ENCODE results near the gene ZBTB21.
"Not testable (repeated sequence)": the region's sequence is repeated elsewhere in the genome, so short reads cannot be mapped to it uniquely, and the experiment has no call there.

The ZBTB21 gene

DNA sequence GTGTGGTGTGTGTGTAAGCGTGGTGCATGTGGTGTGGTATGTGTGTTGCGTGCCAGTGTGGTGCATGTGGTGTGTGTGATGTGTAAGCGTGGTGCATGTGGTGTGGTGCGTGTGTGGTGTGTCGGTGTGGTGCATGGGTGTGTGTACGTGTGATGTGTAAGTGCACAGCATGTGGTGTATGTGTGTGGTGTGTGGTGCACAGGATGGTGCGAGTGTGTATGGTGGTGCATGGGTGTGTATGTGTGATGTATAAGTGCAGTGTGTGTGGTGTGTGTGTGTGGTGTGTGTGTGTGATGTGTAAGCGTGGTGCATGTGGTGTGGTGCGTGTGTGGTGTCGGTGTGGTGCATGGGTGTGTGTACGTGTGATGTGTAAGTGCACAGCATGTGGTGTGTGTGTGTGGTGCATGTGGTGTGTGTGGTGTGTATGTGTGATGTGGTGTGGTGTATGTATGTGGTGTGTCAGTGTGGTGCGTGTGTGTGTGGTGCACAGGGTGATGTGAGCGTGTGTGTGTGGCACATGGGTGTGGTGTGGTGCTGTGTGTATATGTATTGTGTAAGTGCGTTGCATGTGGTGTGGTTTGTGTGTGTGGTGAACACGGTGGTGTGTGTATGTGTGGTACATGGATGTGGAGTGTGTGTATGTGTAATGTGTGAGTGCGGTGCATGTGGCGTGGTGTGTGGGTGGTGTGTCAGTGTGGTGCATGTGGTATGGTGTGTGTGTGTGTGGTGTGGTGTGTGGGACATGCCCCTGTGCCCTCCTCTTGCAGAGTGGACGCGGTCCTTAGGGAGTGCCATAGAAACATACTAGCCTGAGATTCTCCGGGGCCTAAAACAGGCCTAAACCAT is 55.3 kb downstream of the ZBTB21 start:
- no peaks in the 10 kb centered on the region for H3K36me3 Mint-ChIP-seq (ENCODE audit: low read depth)
- peaks cover 26% of the 10 kb centered on the region for H3K27me3 Mint-ChIP-seq (ENCODE audit: low read depth)
- peaks cover 3% of the 10 kb centered on the region for H3K4me1 Mint-ChIP-seq (ENCODE audit: low read depth)
- peak overlapping the region; percentile 45 for H3K4me3 Mint-ChIP-seq
- H3K9me3 Mint-ChIP-seq = no peaks in the 10 kb centered on the region
- H3K27ac Mint-ChIP-seq = peak overlapping the region; percentile 9

GRCh38 chr21:41953831-41954653 is 56.1 kb downstream of the ZBTB21 start, which contains the start of gene C2CD2:
C2CD2 (minus strand) TSS chr21:41954018; CDS start chr21:41953648, 370 bp downstream.
- Mint-ChIP-seq H3K36me3 (ENCODE audit: low read depth) (no peaks in the 10 kb centered on the region), H3K4me3 (peak within 1 kb of the TSS; percentile 45), H3K27me3 (ENCODE audit: low read depth) (peaks cover 26% of the 10 kb centered on the region), H3K4me1 (ENCODE audit: low read depth) (peaks cover 3% of the 10 kb centered on the region), H3K9me3 (no peaks in the 10 kb centered on the region), H3K27ac (peak within 1 kb of the TSS; percentile 9)

- Mint-ChIP-seq H3K4me3 (no peak overlapping the region), H3K36me3 (ENCODE audit: low read depth) (no peaks in the 10 kb centered on the region), H3K4me1 (ENCODE audit: low read depth) (peaks cover 3% of the 10 kb centered on the region), H3K27ac (no peak overlapping the region), H3K9me3 (no peaks in the 10 kb centered on the region), H3K27me3 (ENCODE audit: low read depth) (peaks cover 26% of the 10 kb centered on the region)
Observed at GRCh38 chr21:41953249-41953830, 56.8 kb downstream of the ZBTB21 start.

GRCh38 chr21:41952568-41953248 is 57.5 kb downstream of the ZBTB21 start:
- no peaks in the 10 kb centered on the region for H3K9me3 Mint-ChIP-seq
- peaks cover 26% of the 10 kb centered on the region for H3K27me3 Mint-ChIP-seq (ENCODE audit: low read depth)
- H3K36me3 Mint-ChIP-seq (ENCODE audit: low read depth) = no peaks in the 10 kb centered on the region
- no peak overlapping the region for H3K27ac Mint-ChIP-seq
- H3K4me3 Mint-ChIP-seq = peak overlapping the region; percentile 21
- peaks cover 3% of the 10 kb centered on the region for H3K4me1 Mint-ChIP-seq (ENCODE audit: low read depth)

GRCh38 chr21:41951876-41952567 is 58.1 kb downstream of the ZBTB21 start:
- peaks cover 3% of the 10 kb centered on the region for H3K4me1 Mint-ChIP-seq (ENCODE audit: low read depth)
- no peaks in the 10 kb centered on the region for H3K9me3 Mint-ChIP-seq
- H3K4me3 Mint-ChIP-seq = peak overlapping the region; percentile 21
- no peak overlapping the region for H3K27ac Mint-ChIP-seq
- H3K27me3 Mint-ChIP-seq (ENCODE audit: low read depth) = peaks cover 26% of the 10 kb centered on the region
- no peaks in the 10 kb centered on the region for H3K36me3 Mint-ChIP-seq (ENCODE audit: low read depth)

DNA sequence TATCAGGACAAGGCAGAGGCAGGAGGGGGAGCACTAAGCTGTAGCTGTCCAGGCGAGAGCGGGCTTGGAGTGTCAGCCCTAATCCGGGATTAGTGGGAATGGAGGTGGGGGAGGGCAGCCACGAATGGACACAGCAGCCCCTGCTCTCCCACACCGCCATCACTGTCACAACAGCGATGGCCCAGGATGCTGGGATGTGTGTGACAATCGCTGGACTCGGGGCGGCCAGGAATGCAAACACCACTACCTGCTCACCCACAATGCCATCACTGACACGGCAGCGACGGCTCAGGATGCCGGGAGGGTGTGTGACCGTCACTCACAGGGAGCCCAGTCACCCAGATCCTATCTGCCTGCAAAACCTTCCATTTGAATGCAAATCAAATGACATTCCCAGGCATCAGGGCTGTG is 59.2 kb downstream of the ZBTB21 start:
- Mint-ChIP-seq H3K9me3 (no peaks in the 10 kb centered on the region), H3K4me1 (ENCODE audit: low read depth) (peaks cover 3% of the 10 kb centered on the region), H3K27ac (no peak overlapping the region), H3K36me3 (ENCODE audit: low read depth) (no peaks in the 10 kb centered on the region), H3K27me3 (ENCODE audit: low read depth) (peaks cover 26% of the 10 kb centered on the region), H3K4me3 (no peak overlapping the region)

DNA sequence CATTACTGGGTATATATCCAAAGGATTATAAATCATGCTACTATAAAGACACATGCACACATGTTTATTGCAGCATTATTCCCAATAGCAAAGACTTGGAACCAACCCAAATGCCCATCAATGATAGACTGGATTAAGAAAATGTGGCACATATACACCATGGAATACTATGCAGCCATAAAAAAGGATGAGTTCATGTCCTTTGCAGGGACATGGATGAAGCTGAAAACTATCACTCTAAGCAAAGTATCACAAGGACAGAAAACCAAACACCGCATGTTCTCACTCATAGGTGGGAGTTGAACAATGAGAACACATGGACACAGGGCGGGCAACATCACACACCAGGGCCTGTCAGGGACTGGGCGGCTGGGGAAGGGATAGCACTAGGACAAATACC is 60.5 kb downstream of the ZBTB21 start:
- H3K27ac Mint-ChIP-seq; H3K9me3 Mint-ChIP-seq; H3K4me1 Mint-ChIP-seq (ENCODE audit: low read depth); H3K36me3 Mint-ChIP-seq (ENCODE audit: low read depth); H3K4me3 Mint-ChIP-seq: not testable (repeated sequence)
- peaks cover 21% of the 10 kb centered on the region for H3K27me3 Mint-ChIP-seq (ENCODE audit: low read depth)

- no peak overlapping the region for H3K27ac Mint-ChIP-seq
- no peaks in the 10 kb centered on the region for H3K36me3 Mint-ChIP-seq (ENCODE audit: low read depth)
- H3K9me3 Mint-ChIP-seq = no peaks in the 10 kb centered on the region
- H3K4me1 Mint-ChIP-seq (ENCODE audit: low read depth) = no peaks in the 10 kb centered on the region
- H3K27me3 Mint-ChIP-seq (ENCODE audit: low read depth) = peaks cover 17% of the 10 kb centered on the region
- no peak overlapping the region for H3K4me3 Mint-ChIP-seq
Observed at GRCh38 chr21:41948901-41949300, 61.3 kb downstream of the ZBTB21 start.

DNA sequence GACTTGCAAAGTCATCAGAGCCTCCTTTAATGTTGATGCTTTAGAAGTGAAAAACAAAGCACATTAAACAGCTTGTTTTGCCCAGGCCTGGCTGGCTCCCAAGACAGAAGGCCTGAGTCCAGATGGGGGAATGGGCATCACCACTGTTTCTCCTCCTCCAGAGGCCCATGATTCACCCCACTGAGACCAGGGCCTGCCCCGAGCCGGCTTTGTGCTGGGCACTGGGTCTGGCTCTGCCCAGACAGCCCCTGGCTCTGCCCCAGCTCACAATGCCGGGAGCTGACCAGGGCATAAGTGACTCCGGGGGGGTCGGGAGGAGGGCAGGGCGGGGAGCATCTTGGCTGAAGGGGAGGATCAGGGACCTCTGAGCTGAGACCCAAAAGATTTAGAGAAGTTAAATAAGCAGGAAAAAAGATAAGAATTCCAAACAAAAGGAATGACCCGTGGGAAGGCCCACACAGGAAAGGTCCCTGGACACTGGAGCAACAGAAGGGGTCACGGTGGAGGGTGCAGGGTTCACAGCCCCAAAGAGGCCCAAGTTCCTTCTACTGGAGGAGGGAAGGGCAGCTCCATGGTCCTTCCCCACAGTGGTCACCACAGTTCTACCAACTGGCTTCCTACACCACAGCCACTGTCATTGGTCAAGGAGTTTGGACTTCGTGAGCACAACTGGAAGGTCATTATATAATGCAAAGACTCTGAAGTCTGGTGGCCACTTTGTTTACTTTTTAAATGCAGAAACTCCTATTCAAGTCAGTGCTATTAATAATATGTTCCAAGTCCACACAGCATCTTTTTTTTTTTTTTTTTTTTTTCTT is 61.9 kb downstream of the ZBTB21 start:
- H3K27ac Mint-ChIP-seq = no peak overlapping the region
- peaks cover 17% of the 10 kb centered on the region for H3K27me3 Mint-ChIP-seq (ENCODE audit: low read depth)
- H3K4me1 Mint-ChIP-seq (ENCODE audit: low read depth) = no peaks in the 10 kb centered on the region
- no peak overlapping the region for H3K4me3 Mint-ChIP-seq
- H3K9me3 Mint-ChIP-seq = no peaks in the 10 kb centered on the region
- no peaks in the 10 kb centered on the region for H3K36me3 Mint-ChIP-seq (ENCODE audit: low read depth)

- no peaks in the 10 kb centered on the region for H3K9me3 Mint-ChIP-seq
- no peak overlapping the region for H3K27ac Mint-ChIP-seq
- no peaks in the 10 kb centered on the region for H3K4me1 Mint-ChIP-seq (ENCODE audit: low read depth)
- H3K36me3 Mint-ChIP-seq (ENCODE audit: low read depth) = no peaks in the 10 kb centered on the region
- no peak overlapping the region for H3K4me3 Mint-ChIP-seq
- no peaks in the 10 kb centered on the region for H3K27me3 Mint-ChIP-seq (ENCODE audit: low read depth)
Observed at GRCh38 chr21:41945982-41946381, 64.2 kb downstream of the ZBTB21 start.

GRCh38 chr21:41943851-41944250 is 66.3 kb downstream of the ZBTB21 start:
- no peak overlapping the region for H3K27ac Mint-ChIP-seq
- H3K4me1 Mint-ChIP-seq (ENCODE audit: low read depth) = no peaks in the 10 kb centered on the region
- H3K9me3 Mint-ChIP-seq = no peaks in the 10 kb centered on the region
- H3K27me3 Mint-ChIP-seq (ENCODE audit: low read depth) = no peaks in the 10 kb centered on the region
- H3K4me3 Mint-ChIP-seq = no peak overlapping the region
- H3K36me3 Mint-ChIP-seq (ENCODE audit: low read depth) = no peaks in the 10 kb centered on the region

DNA sequence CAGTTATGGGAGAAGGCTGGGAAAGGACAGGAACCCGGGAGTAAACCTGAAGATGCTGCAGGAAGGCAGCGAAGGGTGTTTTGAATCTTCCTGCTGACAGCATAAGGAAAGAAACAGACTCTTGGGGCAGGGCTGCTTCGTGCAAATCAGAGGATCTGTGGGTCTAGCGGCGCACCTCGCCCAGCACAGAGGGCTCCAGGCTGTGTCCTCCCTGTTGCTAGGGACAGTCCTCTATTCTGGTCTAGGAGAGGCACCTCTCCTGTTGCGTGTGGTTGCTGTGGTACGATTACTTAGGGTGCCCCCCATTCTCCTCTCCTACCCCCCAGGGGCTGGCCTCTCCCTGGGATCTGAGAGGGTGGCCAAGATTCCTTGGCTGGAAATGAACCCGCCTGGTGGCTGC is 67.7 kb downstream of the ZBTB21 start:
- no peak overlapping the region for H3K4me3 Mint-ChIP-seq

DNA sequence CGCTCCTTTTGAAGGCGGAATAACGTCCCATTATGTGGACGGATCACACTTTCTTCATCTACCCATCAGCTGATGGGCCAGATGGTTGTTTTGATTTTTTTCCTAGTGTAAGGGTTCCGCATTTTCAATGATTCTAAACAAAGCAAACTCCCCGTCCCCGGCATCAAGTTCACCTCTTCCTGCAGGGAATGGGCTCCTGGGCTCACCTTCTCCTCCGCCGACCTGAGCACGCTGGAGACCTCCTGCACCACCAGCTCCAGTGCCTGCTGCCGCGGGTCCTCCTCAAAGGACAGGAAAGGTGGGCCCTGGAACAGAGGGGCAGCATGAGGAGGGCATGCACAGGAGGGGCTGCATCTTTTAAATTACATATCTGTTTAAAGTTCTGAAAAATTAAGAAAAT is 68.2 kb downstream of the ZBTB21 start:
- Mint-ChIP-seq H3K27ac (no peak overlapping the region), H3K9me3 (no peaks in the 10 kb centered on the region), H3K27me3 (ENCODE audit: low read depth) (no peaks in the 10 kb centered on the region), H3K36me3 (ENCODE audit: low read depth) (no peaks in the 10 kb centered on the region), H3K4me1 (ENCODE audit: low read depth) (no peaks in the 10 kb centered on the region), H3K4me3 (no peak overlapping the region)

More for the DNA sequence above, 67.7 kb downstream of the ZBTB21 start:
- no peaks in the 10 kb centered on the region for H3K9me3 Mint-ChIP-seq
- no peak overlapping the region for H3K27ac Mint-ChIP-seq
- H3K4me1 Mint-ChIP-seq (ENCODE audit: low read depth) = no peaks in the 10 kb centered on the region
- no peaks in the 10 kb centered on the region for H3K36me3 Mint-ChIP-seq (ENCODE audit: low read depth)
- no peaks in the 10 kb centered on the region for H3K27me3 Mint-ChIP-seq (ENCODE audit: low read depth)

All from T-helper 1 cell treated with Interleukin-12 subunit alpha and Interleukin-12 subunit beta and Interleukin-4 antibody, amounts not matched to agents 30 μg/mL and 1 μg/mL, for 36 hours (primary cell).